Stomach (tissue), 9 donors: ENCODE measurements around the gene HINT3. TPM values are rescaled to one million over a fixed set of nuclear protein-coding genes. Genes with fewer than 3 reads are reported as not detected.

Source experiments
- DNase-seq, 2 donors: peaks; one replicate each; pipeline versions ENCODE4 v3.0.0 to v3.0.0-alpha.2; 2013 to 2019
- H3K27ac ChIP-seq, 5 donors: fragments of 200-600 bp in 4 of 5; sonication (generic) in 4 of 5; one replicate each; pipeline ENCODE4 v1.5.1; 2013 to 2019; ENCODE audit warnings: mild to moderate bottlenecking in 1 of 5, moderate library complexity in 1 of 5
- H3K27me3 ChIP-seq, 3 donors: fragments of 200-600 bp; sonication (generic); one replicate each; pipeline ENCODE4 v1.5.1; 2017 to 2019; ENCODE audit warnings: mixed run types in 1 of 3
- H3K36me3 ChIP-seq, 4 donors: fragments of 200-600 bp; sonication (generic); 1 replicate in 3 of 4; 2 replicates in 1 of 4; pipeline ENCODE4 v1.5.1; 2016 to 2019
- H3K4me1 ChIP-seq, 4 donors: fragments of 200-600 bp; sonication (generic); one replicate each; pipeline ENCODE4 v1.5.1; 2016 to 2019
- H3K4me3 ChIP-seq, 4 donors: fragments of 200-600 bp; sonication (generic) in 3 of 4; one replicate each; pipeline ENCODE4 v1.5.1; 2016 to 2019; ENCODE audit warnings: mild to moderate bottlenecking in 1 of 4
- H3K9me3 ChIP-seq, 4 donors: fragments of 200-600 bp; sonication (generic); one replicate each; pipeline ENCODE4 v1.5.1; 2016 to 2019
- EP300 ChIP-seq: sonication (generic); formaldehyde crosslinking; IDR thresholded peaks from one replicate; pipeline ENCODE4 v1.6.1; 2017; ENCODE audit warnings: antibody characterized with exemption
- POLR2A ChIP-seq, 4 donors: fragments of 450-650 bp; IDR thresholded peaks; one replicate each; pipeline ENCODE4 v1.6.1; 2016; ENCODE audit warnings: antibody characterized with exemption in 4 of 4, control low read depth in 2 of 4, mild to moderate bottlenecking in 1 of 4, moderate library complexity in 1 of 4
- POLR2AphosphoS5 ChIP-seq, 3 donors: sonication (generic); formaldehyde crosslinking; IDR thresholded peaks; one replicate each; pipeline ENCODE4 v1.6.1; 2016; ENCODE audit warnings: antibody characterized with exemption in 3 of 3
- WGBS, 5 donors: extraction: QIAGEN DNeasy Blood & Tissue Kit in 3 of 5; methylation state at CpG; one replicate each; pipeline versions ENCODE4 v1.1.5 to v1.1.7; 2013 to 2018; 5-methylcytosine and 5-hydroxymethylcytosine counted together
- intact Hi-C: fragments of 100-400 bp; cut with DNase I; formaldehyde crosslinking; loops from one replicate; pipeline ENCODE4 v1.15.1; 2023; ENCODE audit warnings: low total_unique reads
- polyA plus RNA-seq, 3 donors: library from polyadenylated mRNA; stranded (reverse); fragments of 200-250 nt; gene quantifications; one replicate each; pipeline ENCODE4 v1.2.3, GENCODE V29; 2013
- total RNA-seq, 5 donors: library from RNA; depleted of rRNA; stranded (reverse); fragments of >200 nt; gene quantifications; one replicate each; pipeline versions ENCODE4 v1.1.0 to v1.2.3, GENCODE V29; 2014 to 2016
- TF ChIP-seq, protein P1 (sequence below), 7 experiments: fragments of 450-650 bp in 4 of 7; fragments of 200-600 bp in 3 of 7; sonication (generic) in 3 of 7; IDR thresholded peaks; one replicate each; pipeline ENCODE4 v1.5.1; 2016 to 2019; ENCODE audit warnings: antibody characterized with exemption in 7 of 7, control low read depth in 2 of 7, mild to moderate bottlenecking in 1 of 7
- donor health status: healthy with polysubstance abuse.
- donor health status: Bipolar disorder and iron deficiency.
- donor health status: healthy.

The HINT3 gene
- total and polyA plus RNA-seq, 8 donors: 9.3 to 36.0 (median 21.0) TPM

DNA sequence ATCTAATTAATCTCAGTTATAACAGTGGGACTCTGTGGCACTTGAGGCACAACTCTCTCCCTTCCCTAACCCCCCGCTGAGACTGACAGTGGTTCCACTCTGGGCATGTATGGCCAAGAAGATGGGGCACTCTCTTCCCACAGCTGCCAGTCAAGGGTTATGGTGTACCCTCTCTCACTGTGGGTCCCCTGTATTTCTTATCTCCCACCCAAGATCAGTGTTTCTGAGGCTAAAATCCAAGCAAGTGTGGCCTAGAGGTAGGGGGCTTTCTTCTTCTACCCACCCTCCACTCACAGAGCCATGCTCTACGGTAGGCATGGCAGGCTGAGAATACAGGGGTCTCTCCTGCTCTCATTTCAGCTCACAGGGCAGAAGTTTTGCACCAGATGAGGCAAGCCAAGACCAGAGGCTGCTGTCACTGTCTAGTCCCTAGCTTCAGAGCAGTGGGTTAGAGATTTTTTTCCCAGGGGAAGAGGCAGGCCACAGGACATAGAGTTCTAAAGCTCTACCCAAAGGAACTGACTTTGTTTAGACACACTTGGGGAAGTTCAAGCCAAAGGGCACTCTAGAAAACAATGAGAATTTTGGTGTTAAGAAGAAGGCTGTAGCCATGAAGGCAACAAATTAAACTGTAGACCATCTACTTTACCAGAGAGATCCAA lies 31.7 kb upstream of the HINT3 start:
- peak overlapping the region in 1 of 4 donors; percentile 23 for H3K4me3 ChIP-seq
- peak overlapping the region in 2 of 5 donors; percentile 13 to 22 for H3K27ac ChIP-seq
- H3K4me1 ChIP-seq: peaks cover 0 to 45% (median 21%) of the 10 kb centered on the region in 4 donors

GRCh38 chr6:125926711-125927110 lies 29.9 kb upstream of the HINT3 start:
- WGBS, 5 donors: 89 to 96% (median 91%) methylated on average over 3 of the region's 3 CpGs
- Histone ChIP-seq H3K9me3 (no peaks in the 10 kb centered on the region), H3K27me3 (no peaks in the 10 kb centered on the region), H3K36me3 (peaks cover 34 to 95% (median 85%) of the 10 kb centered on the region in 4 donors), H3K4me3 (no peak overlapping the region), H3K27ac (no peak overlapping the region), H3K4me1 (peaks cover 0 to 34% (median 20%) of the 10 kb centered on the region in 4 donors)
- TF ChIP-seq, protein P1, sequence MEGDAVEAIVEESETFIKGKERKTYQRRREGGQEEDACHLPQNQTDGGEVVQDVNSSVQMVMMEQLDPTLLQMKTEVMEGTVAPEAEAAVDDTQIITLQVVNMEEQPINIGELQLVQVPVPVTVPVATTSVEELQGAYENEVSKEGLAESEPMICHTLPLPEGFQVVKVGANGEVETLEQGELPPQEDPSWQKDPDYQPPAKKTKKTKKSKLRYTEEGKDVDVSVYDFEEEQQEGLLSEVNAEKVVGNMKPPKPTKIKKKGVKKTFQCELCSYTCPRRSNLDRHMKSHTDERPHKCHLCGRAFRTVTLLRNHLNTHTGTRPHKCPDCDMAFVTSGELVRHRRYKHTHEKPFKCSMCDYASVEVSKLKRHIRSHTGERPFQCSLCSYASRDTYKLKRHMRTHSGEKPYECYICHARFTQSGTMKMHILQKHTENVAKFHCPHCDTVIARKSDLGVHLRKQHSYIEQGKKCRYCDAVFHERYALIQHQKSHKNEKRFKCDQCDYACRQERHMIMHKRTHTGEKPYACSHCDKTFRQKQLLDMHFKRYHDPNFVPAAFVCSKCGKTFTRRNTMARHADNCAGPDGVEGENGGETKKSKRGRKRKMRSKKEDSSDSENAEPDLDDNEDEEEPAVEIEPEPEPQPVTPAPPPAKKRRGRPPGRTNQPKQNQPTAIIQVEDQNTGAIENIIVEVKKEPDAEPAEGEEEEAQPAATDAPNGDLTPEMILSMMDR (IDR thresholded peaks at IDR 0.05): no peak
- TF ChIP-seq EP300: no peak
- no peak for TF ChIP-seq POLR2A (IDR thresholded peaks at IDR 0.05)
- TF ChIP-seq POLR2AphosphoS5 (IDR thresholded peaks at IDR 0.05): no peak
- DNase-seq: no peak
- intact Hi-C loops: no loop called here

More for the DNA sequence above, 31.7 kb upstream of the HINT3 start:
- H3K27me3 ChIP-seq: no peaks in the 10 kb centered on the region
- no peaks in the 10 kb centered on the region for H3K9me3 ChIP-seq
- peaks cover 43 to 88% (median 82%) of the 10 kb centered on the region in 4 donors for H3K36me3 ChIP-seq
- 93 to 100% (median 98%) methylated on average over 2 of the region's 2 CpGs for WGBS, 5 donors
- intact Hi-C loops: no loop called here
- TF ChIP-seq EP300 (no peak), POLR2AphosphoS5 (IDR thresholded peaks at IDR 0.05) (no peak), POLR2A (IDR thresholded peaks at IDR 0.05) (no peak)
- TF ChIP-seq, protein P1 (IDR thresholded peaks at IDR 0.05): no peak
- DNase-seq: no peak

DNA sequence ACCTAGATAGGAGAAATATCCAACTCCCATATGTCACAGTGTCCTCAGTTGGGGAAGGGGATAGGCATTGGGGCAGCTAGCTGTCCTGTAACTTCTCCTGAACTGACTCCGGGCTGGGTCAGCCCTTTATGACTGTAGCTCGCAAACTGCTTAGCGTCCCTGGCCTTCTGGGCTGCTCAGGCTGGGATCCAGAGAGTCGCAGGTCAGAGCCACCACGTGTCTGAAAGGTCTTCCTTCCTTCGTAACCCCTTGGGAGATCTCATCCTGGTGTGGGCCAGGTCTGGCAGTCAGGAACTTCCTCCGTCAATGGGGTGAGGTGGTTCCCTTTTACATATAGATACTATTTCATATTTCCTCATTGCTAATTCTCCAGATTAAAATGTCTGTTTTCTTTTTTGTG lies 28.8 kb upstream of the HINT3 start:
- Histone ChIP-seq H3K36me3 (peaks cover 27 to 84% (median 77%) of the 10 kb centered on the region in 4 donors), H3K27me3 (no peaks in the 10 kb centered on the region), H3K27ac (no peak overlapping the region), H3K9me3 (no peaks in the 10 kb centered on the region), H3K4me3 (no peak overlapping the region), H3K4me1 (peaks cover 0 to 27% (median 14%) of the 10 kb centered on the region in 4 donors)
- intact Hi-C loops: no loop called here
- TF ChIP-seq POLR2A (IDR thresholded peaks at IDR 0.05): no peak
- no peak for TF ChIP-seq EP300
- TF ChIP-seq POLR2AphosphoS5 (IDR thresholded peaks at IDR 0.05): no peak
- TF ChIP-seq, protein P1 (IDR thresholded peaks at IDR 0.05): no peak
- 61 to 80% (median 77%) methylated on average over 7 of the region's 7 CpGs for WGBS, 5 donors
- DNase-seq: no peak

- Histone ChIP-seq H3K9me3 (no peaks in the 10 kb centered on the region), H3K27ac (no peak overlapping the region), H3K4me1 (peaks cover 0 to 4% (median 0%) of the 10 kb centered on the region in 4 donors), H3K4me3 (no peak overlapping the region), H3K27me3 (no peaks in the 10 kb centered on the region), H3K36me3 (peaks cover 13 to 53% (median 50%) of the 10 kb centered on the region in 4 donors)
- intact Hi-C loops: no loop called here
- 83 to 95% (median 89%) methylated on average over 3 of the region's 3 CpGs for WGBS, 5 donors
- no peak for DNase-seq
- TF ChIP-seq, protein P1 (IDR thresholded peaks at IDR 0.05): no peak
- TF ChIP-seq POLR2AphosphoS5 (IDR thresholded peaks at IDR 0.05) (no peak), EP300 (no peak), POLR2A (IDR thresholded peaks at IDR 0.05) (no peak)
Observed at GRCh38 chr6:125930765-125931418, 25.7 kb upstream of the HINT3 start.
